Measurements from ENCODE around the gene ZBBX. TPM values are rescaled to one million over a fixed set of nuclear protein-coding genes. Genes with fewer than 3 reads are reported as not detected.

ZBBX gene
- total and polyA plus RNA-seq, 2 of the 8 experiments (the other 6 are each of a cell fraction or from before 2014, with no cell fraction given): 0.17 to 0.84 TPM

DNA sequence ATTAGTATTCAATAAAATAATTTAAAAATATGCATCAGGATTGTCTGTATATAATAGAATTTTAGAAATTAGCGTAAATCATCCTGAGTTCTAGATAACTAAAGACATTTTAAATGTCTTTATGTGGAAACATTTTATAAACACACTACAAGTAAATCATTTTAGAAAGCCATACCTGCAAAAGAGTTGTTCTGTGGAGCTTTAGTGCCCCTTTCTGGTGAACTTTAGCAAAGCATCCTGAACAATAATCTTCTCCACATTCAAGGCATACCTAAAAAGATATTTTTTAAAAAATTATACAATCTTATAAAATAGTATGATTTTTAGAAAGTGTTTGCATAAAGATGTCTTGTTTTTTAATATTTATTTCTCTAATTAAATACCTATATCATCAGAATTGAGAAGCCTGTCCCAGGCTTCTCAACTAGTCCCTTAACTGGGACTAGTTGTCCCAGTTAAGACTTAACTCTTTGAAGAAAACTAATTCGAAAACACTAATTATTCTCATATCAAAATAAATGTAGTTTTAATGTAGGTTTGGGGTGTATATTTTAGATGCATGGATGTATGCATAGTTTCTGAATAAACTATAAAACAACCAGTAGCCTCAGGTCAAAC, 29.7 kb downstream of the ZBBX start:
- Histone ChIP-seq H3K27me3 (replicated peaks in 1 of 4; ENCODE audit: control insufficient read depth in 3 of 4, extremely low read depth in 1 of 4, insufficient read depth in 3 of 4, low read length in 3 of 4) (no peaks in the 10 kb centered on the region), H2BK5ac (ENCODE audit: low read depth, low read length) (no peak overlapping the region), H2BK12ac (ENCODE audit: low read depth, low read length) (no peak overlapping the region), H3K9me3 (ENCODE audit: insufficient read depth in 2 of 2, low read depth in 1 of 2, low read length in 1 of 2) (no peaks in the 10 kb centered on the region), H4K91ac (replicated peaks; ENCODE audit: insufficient read length, low read length) (no peak overlapping the region), H3K79me1 (ENCODE audit: low read depth, low read length) (no peaks in the 10 kb centered on the region), H3K4me1 (replicated peaks in 1 of 4; ENCODE audit: control insufficient read depth in 3 of 4, insufficient read depth in 4 of 4, low read length in 3 of 4) (no peaks in the 10 kb centered on the region), H3K23ac (ENCODE audit: insufficient read length) (no peak overlapping the region), H2BK20ac (ENCODE audit: low read length) (no peak overlapping the region), H3K14ac (ENCODE audit: insufficient read length) (no peak overlapping the region), H3K56ac (replicated peaks; ENCODE audit: insufficient read length, low read depth, low read length) (no peak overlapping the region), H3K18ac (ENCODE audit: extremely low read depth, low read length) (no peak overlapping the region), H3K4me2 (ENCODE audit: insufficient read depth in 1 of 2, low read depth in 2 of 2, low read length in 2 of 2) (no peak overlapping the region), H4K5ac (ENCODE audit: insufficient read length, low read depth, low read length) (no peak overlapping the region), H3K27ac (ENCODE audit: low read depth, low read length) (no peak overlapping the region), H3K79me2 (ENCODE audit: control insufficient read depth in 1 of 2, insufficient read depth in 2 of 2, low read length in 2 of 2) (no peaks in the 10 kb centered on the region), H3K4ac (replicated peaks; ENCODE audit: insufficient read length, low read depth, low read length) (no peak overlapping the region), H2BK120ac (replicated peaks; ENCODE audit: low read depth, low read length) (no peak overlapping the region), H4K20me1 (replicated peaks in 1 of 2; ENCODE audit: control insufficient read depth in 1 of 2, insufficient read depth in 2 of 2, low read length in 2 of 2) (no peaks in the 10 kb centered on the region), H2AK5ac (ENCODE audit: low read depth, low read length) (no peak overlapping the region), H4K8ac (ENCODE audit: extremely low read depth, insufficient read depth, low read length) (no peak overlapping the region), H3K36me3 (ENCODE audit: control insufficient read depth in 2 of 4, insufficient read depth in 4 of 4, low read length in 3 of 4) (no peaks in the 10 kb centered on the region), H3K23me2 (ENCODE audit: low read depth, low read length) (no peaks in the 10 kb centered on the region; the same call in 1 of the 2 replicates), H2BK15ac (ENCODE audit: low read length) (no peak overlapping the region), H3K4me3 (ENCODE audit: extremely low read depth in 1 of 4, insufficient read depth in 2 of 4, low read depth in 3 of 4, low read length in 4 of 4) (no peak overlapping the region), H3K9ac (replicated peaks in 1 of 4; ENCODE audit: extremely low read depth in 1 of 4, low read depth in 3 of 4, low read length in 3 of 4) (no peak overlapping the region), H2AFZ (ENCODE audit: low read length) (no peak overlapping the region)
- 44% methylated on average over 2 of the region's 2 CpGs; no CpG with 5 or more reads in 1 of the 2 experiments for whole genome bisulfite sequencing, 2 experiments (ENCODE audit: extremely low coverage in 1 of 2, insufficient coverage in 1 of 2, insufficient read length in 1 of 2, insufficient replicate concordance in 2 of 2, low coverage in 1 of 2, low lambda C conversion rate in 2 of 2, missing lambda C conversion rate in 1 of 2)
- POLR2A ChIA-PET (ENCODE audit: partially characterized antibody): no interaction called here
- FAIRE-seq (no peak), DNase-seq (ENCODE audit: low read depth in 1 of 2, low spot score in 2 of 2) (no peak)
- CTCF ChIA-PET (ENCODE audit: partially characterized antibody): interaction anchor here (1.0 to 1.2 kb wide), 4 partner anchors 30 to 353 kb away, joined by 3 to 10 read pairs (median 4); partner anchors contain the start of gene ZBBX
- no peak for TF ChIP-seq KDM4A (IDR thresholded peaks at IDR 0.05; ENCODE audit: low read depth, low read length, severe bottlenecking)
- TF ChIP-seq TBP (IDR thresholded peaks at IDR 0.05; ENCODE audit: low read depth, low read length): no peak
- TF ChIP-seq POLR2AphosphoS5 (IDR thresholded peaks at IDR 0.05; ENCODE audit: low read depth, low read length): no peak
- TF ChIP-seq MAFK (IDR thresholded peaks at IDR 0.05; ENCODE audit: low read depth, low read length): no peak
- no peak for TF ChIP-seq JUN (IDR thresholded peaks at IDR 0.05; ENCODE audit: low read depth, low read length)
- TF ChIP-seq, protein P1, sequence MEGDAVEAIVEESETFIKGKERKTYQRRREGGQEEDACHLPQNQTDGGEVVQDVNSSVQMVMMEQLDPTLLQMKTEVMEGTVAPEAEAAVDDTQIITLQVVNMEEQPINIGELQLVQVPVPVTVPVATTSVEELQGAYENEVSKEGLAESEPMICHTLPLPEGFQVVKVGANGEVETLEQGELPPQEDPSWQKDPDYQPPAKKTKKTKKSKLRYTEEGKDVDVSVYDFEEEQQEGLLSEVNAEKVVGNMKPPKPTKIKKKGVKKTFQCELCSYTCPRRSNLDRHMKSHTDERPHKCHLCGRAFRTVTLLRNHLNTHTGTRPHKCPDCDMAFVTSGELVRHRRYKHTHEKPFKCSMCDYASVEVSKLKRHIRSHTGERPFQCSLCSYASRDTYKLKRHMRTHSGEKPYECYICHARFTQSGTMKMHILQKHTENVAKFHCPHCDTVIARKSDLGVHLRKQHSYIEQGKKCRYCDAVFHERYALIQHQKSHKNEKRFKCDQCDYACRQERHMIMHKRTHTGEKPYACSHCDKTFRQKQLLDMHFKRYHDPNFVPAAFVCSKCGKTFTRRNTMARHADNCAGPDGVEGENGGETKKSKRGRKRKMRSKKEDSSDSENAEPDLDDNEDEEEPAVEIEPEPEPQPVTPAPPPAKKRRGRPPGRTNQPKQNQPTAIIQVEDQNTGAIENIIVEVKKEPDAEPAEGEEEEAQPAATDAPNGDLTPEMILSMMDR (IDR thresholded peaks at IDR 0.05; ENCODE audit: control extremely low read depth in 1 of 3, insufficient read depth in 1 of 3, low read depth in 1 of 3, low read length in 3 of 3): peak in 2 of 3 experiments; percentile 46 to 49; a peak in 2 of 4 replicates
- no peak for TF ChIP-seq HDAC6 (IDR thresholded peaks at IDR 0.05; ENCODE audit: low read depth, low read length)
- TF ChIP-seq RAD21 (IDR thresholded peaks at IDR 0.05 in 1 of 2, conservative IDR thresholded peaks at IDR 0.05 in 1 of 2; ENCODE audit: low read depth in 2 of 2, low read length in 2 of 2): peak; percentile 85 to 87
- no peak for TF ChIP-seq FOSL1 (IDR thresholded peaks at IDR 0.05; ENCODE audit: insufficient read depth, low read depth, low read length)
- TF ChIP-seq, protein P2, sequence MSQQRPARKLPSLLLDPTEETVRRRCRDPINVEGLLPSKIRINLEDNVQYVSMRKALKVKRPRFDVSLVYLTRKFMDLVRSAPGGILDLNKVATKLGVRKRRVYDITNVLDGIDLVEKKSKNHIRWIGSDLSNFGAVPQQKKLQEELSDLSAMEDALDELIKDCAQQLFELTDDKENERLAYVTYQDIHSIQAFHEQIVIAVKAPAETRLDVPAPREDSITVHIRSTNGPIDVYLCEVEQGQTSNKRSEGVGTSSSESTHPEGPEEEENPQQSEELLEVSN (IDR thresholded peaks at IDR 0.05): no peak
